Dedifferentiated amniotic fluid mesenchymal stem cell (primary cell): ENCODE data around the gene SART3.
"Not testable (repeated sequence)": the region's sequence is repeated elsewhere in the genome, so short reads cannot be mapped to it uniquely, and the experiment has no call there.

Source experiments
- DNase-seq: peaks from one replicate; pipeline ENCODE4 v3.0.0-alpha.2; 2016; ENCODE audit errors: extremely low spot score

SART3 gene

GRCh38 chr12:108580531-108580930, 19.6 kb upstream of the SART3 start:
- DNase-seq, result no peak

- DNase-seq, result no peak
Observed at GRCh38 chr12:108578813-108579212, 17.8 kb upstream of the SART3 start.

- no peak for DNase-seq
Observed at GRCh38 chr12:108578264-108578663, 17.3 kb upstream of the SART3 start.

DNA sequence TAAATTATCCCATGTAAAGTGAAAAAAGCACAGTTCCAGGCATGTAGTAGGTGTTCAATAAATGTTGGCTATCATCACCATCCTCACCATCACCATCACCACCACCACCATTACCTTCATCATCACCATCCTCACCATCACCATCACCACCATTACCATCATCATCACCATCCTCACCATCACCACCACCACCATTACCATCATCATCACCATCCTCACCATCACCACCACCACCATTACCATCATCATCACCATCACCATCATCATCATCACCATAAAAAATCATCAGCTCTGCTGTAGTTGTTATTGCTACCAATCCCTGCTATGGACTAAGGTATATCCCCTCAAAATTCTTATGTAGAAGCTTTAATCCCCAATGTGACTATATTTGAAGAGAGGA, 16.5 kb upstream of the SART3 start:
- no peak for DNase-seq

DNA sequence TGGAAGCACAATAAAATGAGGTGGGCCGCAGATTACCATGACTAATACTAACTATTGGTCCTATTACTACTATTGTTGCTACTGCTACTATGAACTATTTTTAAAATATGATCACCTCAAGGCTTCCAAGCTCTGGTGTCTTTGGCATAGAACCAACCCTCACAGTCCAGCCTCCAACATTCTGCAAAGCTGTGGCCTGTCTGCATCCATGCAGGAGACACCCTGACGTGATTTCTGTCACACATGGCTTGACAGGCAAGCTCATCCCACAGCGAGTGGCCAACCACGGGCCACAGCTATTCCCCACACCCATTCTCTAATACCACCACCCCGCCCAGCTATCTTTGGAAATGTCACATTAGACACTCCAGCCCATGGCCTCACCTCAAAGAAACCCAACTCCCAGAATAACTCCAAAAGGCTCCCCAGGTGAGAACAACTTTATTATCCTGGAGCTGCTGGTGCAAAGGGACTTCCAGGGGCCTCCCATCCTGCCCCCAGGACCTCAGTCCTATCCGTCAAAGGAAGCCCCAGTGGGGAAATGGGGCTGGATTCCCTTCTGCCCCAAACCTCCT, 15.8 kb upstream of the SART3 start:
- DNase-seq, result no peak

DNA sequence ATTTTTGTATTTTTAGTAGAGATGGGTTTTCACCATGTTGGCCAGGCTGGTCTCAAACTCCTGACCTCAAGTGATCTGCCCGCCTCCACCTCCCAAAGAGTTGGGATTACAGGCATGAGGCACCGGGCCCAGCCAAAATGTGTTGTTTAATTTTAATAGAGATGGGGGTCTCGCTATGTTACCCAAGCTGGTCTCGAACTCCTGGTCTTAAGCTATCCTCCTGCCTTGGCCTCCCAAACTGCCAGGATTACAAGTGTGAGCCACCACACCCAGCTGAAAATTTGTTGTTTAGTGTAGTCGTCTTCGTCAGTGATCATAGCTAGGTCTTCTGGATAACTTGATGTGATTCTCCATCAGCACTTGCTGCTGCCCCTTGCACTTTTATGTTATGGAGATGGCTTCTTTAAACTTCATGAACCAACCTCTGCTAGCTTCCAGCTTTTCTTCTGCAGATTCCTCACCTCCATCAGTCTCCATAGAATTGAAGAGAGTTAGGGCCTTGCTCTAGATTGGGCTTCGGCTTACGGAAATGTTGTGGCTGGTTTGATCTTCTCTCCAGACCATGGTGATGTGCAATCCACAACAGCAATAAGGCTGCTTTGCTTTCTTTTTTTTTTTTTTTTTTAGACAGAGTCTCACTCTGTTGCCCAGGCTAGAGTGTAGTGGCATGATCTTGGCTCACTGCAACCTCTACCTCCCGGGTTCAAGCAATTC, 14.4 kb upstream of the SART3 start:
- no peak for DNase-seq

DNA sequence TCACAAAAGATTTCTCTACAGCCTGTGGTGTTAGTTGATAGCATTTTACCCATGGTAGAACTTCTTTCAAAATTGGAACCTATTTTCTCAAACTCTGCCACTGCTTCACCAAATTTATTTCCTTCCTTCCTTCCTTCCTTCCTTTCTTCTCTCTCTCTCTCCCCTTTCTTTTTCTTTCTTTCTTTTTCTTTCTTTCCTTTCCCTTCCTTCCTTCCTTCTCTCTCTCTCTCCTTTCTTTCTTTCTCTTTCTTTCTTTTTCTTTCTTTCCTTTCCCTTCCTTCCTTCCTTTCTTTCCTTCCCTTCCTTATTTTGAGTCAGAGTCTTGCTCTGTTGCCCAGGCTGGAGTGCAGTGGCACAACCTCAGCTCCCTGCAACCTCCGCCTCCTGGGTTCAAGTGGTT, 13.3 kb upstream of the SART3 start:
- not testable (repeated sequence) for DNase-seq

DNA sequence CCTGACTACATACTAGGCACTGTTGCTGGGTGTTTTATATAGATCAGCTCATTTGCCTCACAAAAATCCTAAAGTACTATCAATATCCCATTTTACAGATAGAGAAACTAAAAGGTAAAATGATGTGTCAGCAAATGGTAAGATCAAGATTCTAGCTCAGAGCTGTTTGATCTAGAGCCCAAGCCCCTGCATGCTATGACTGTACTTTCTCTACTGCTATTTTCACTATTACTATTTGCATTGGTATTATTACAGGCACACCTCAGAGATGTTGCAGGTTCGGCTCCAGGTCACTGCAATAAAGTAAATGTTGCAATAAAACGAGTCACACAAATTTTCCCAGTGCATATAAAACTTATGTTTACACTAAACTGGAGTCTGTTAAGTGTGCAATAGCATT, 12.3 kb upstream of the SART3 start:
- DNase-seq, result no peak

DNA sequence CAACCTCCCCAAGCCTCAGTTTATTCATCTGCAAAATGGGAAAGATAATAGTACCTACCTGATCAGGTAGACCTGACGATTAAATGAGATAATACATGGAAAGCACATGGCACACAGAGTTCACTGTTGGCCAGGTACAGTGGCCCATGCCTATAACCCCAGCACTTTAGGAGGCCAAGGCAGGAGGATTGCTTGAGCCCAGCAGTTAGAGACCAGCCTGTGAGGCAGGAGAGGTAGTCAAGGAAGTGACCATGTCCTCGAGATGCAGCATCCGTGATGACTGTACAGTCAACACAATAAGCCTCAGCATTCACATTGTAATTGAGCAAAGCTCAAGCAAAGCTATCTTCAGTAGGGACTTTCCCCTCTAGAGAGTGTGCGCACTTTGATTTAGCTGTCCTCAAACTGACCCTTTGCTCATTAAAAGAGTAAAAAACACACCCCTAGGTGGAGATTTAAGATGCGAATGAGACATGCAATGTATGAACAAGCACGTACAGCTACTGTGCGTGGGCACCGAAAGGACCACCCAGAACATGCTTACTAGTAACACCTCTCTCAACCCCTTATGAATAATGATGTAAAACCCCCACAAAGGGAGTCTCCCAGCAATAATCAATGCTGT, 11.3 kb upstream of the SART3 start:
- no peak for DNase-seq

DNA sequence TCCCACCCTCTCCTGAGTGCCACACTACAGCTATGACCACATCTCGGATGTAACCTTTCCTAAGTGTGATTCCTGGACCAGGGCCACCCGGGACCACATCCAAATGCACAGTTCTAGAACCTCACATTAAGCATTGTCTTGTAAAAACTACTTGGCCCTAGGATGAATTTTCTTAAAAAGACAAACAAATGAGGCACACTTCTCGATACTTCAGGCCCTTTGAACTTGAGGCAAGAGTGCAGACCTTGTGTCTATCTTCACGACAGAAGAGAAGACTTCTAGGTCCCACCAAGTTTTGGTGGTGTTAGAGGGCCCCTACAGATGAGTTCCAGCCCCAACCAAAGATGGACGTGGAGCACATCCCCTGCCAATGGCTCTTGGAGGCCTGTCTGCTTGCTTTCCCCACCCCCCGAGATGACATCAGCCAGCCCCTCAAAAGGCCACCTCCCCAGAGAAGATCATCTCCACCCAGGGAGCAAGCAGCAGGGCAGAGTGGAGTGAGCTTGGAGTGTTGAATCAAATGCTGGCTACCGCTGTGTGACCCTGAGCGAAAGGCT, 10.7 kb upstream of the SART3 start:
- DNase-seq, result no peak

DNA sequence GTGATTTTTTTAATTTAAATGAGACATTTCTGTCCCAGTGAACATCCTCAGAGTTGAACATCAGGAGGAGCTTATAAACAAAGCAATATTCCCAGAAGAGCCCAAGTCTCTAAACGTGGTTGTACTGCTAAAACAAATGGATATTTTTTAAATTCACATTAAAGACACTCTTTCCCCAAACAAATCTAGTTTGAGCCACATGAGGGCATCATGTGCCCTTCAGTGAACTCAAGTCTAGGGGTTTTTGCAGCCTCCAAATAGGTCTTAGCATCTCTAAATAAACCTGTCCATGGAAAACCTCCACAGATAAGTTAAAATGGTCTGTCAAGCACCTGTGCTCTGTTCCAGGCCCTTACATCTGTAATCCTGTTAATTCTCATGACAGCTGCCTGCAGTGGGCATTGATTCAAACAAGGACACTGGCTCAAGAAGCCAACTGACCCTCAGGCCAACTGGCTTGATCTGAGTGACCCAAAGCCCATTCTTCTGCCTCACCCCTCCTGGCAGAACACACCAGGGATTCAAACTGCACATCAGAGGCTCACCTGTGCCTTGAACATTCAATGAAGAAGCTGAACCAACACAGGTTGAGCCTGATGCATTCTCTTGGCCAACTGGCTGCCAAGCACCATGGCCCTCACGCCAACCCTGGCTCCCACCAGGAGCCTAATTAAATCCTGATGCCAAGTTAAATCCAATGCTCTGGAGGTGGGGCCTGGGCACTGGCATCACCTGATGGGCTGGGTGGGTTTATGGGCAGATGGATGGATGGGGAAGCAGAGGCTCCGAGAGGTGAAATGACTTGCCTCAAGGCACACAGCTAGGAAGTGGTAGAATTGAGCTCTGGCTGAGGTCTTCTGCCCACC, 10.0 kb upstream of the SART3 start:
- peak; percentile 40 for DNase-seq

DNA sequence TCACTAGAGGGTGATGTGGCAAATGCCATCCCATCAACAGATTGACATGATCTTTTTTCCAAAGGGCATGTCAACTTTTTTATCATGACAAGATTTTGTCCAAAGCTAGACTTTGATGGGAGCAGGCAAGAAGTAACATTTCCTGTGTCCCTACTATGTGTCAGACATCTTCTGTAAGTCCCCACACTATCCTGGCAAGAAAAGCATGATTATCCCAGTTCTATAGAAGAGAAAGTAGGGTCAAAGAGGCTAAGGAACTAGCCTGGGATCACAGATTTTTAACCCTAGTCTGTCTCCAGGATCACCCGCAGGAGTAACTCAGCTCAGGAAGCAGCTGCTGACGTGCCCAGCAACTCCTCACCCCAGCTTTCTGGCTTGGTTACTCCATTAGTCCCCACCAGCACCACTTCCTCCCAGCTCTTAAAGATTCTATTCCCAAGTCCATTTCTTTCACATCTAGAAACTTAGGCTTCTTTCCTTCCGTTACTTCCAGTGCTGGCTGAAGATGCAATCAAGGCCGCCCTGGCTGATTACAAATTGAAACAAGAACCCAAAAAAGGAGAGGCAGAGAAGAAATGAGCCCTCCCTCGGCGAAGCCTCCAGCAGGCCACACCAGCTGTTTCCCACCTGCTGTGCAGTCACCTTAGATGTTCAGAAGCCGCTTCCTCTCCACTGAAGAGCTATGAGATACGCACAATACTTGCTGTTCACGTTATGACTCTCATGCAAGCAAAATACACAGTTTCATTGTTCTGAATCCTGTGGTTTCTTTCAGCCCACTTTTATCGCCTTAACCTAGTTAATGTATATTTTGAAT, 7.6 kb upstream of the SART3 start:
- no peak for DNase-seq

DNA sequence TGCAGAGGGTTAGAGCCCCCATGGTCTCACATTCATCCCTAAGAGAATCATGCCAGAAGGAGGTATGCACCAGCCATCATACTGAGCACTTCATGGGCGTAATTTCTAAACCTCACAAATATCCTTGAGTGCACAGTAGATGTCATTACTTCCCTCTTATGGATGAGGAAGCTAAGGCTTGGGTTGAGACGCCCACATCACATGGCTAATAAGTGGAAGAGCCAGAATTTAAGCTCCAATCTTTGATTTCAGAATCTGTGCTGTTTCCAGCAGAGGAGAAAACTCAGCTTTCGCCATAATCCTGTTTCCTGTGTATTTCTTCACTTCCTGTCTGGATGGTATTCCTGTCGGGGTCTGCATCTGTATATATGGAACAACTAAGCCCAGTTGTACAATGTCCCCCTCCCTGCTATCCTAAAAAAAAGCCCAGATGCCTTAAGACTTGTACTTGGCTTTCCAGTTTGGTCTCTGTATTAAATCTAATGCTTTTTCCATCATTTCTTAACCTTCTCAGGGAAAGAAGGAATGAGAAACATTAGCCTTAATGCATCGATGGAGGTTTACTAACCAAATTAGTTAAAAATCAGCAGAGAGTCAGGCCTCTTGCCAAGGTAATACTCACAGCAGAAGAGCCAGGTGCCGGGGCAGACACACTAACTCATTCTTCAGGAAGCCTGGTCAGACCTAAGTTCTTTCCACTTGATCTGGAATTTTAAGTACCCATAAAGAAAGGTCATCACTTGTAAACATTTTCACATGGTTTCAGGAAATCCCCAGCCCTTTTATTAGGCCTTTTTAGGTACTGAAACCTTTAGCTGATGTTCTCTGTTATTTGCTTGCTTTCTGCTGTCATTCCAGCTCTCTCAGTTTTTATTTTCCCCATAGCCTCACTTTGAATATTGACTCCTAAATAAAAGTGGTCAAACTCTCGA, 6.7 kb upstream of the SART3 start:
- DNase-seq, result no peak

DNA sequence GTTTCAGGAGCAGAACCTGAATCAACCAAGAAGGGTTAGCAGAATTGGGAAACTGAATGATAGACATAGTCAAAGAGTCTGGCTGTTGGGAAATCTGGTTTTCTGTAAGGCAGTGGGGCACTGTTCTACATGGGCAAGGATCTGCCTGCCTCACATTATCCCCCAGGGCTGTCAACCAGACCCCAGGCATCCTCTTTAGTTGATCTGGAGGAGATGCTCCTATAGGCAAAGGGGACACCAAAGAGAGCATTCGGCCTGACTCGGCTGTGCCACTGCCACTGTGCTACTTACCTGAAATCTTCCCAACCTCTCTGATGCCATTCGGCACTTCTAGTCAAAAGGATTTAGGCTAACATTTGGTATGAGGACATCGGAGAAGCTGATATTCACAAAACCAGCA, 5.5 kb upstream of the SART3 start:
- DNase-seq, result no peak

DNA sequence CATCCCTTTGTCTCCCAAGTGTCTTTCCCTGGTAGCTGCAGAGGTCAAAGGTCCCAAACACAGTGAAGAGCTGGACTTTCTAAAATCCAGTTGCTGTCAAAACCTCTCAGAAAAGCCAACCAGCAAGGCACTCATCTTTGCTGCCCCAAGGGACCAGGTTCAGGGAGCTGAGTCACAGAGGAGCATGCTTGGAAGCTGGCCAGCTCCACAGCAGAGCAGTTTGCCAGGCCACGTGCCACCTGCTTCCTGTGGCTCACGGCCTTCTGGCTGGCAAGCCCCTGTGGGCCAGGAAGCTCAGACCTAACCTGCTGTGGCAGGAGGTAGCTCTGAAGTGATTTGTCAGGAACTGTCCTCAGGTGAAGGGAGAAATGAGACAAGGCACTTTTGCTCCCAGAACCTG, 5.0 kb upstream of the SART3 start:
- peak; percentile 40 for DNase-seq

- DNase-seq, result no peak
Observed at GRCh38 chr12:108565146-108565545, 4.2 kb upstream of the SART3 start.

DNA sequence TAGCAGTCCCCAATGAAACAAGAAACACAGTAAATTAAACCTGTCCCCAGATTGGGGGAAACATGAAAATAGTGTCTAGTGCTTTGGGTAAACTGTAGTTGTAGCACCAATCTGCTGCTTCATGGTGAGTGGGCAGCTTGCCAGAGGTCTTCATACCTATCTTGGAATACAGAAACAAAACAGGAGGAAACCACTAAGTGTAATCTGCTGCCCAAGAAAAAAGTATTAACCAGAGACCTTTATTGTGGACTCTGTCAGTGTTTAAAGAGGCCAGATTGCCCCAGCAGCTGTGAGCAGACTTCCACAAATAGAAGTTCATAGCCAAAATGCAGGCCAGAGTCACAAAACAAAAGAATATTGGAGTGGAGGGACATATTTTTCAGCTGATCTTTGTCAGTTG, 3.8 kb upstream of the SART3 start:
- no peak for DNase-seq

- no peak for DNase-seq
Observed at GRCh38 chr12:108563804-108564151, 2.8 kb upstream of the SART3 start.

- peak; percentile 95 for DNase-seq
Observed at GRCh38 chr12:108563136-108563803, 2.3 kb upstream of the SART3 start.
